IMR-90 (cell line): ENCODE results near the gene TLCD2. TPM values are rescaled to one million over a fixed set of nuclear protein-coding genes. Genes with fewer than 3 reads are reported as not detected.

Experiments
- ATAC-seq: fragments of 200-7000 bp; cut with Tn5 transposase; 2 replicates; pipeline ENCODE4 v1.9.1; 2020; ENCODE audit warnings: low read depth, mild to moderate bottlenecking, moderate library complexity
- BruUV-seq: library from RNA; stranded (reverse); fragments of 400-500 nt; replicated peaks from 2 replicates; lab custom pipeline; 2021; lab: Mats Ljungman, UMichigan
- CTCF ChIA-PET: fragments of 300-600 bp; formaldehyde crosslinking; extraction: SDS; loops from one replicate; lab custom pipeline; 2021; ENCODE audit warnings: antibody characterized with exemption; lab: Yijun Ruan, JAX
- POLR2A ChIA-PET: fragments of 300-600 bp; sonication (Branson Sonifier 250); formaldehyde crosslinking; loops from one replicate; lab custom pipeline; 2022; ENCODE audit warnings: antibody characterized with exemption; ENCODE audit not compliant: unreplicated experiment; lab: Charles Lee
- DNase-seq: peaks from one replicate; pipeline ENCODE4 v3.0.0; 2013
- H2AFZ ChIP-seq: replicated peaks from 2 replicates; pipeline ENCODE3; 2013; ENCODE audit warnings: low read length, mild to moderate bottlenecking; ENCODE audit not compliant: poor library complexity
- H2AK5ac ChIP-seq: 2 replicates; pipeline ENCODE4 v1.6.1; 2013; ENCODE audit warnings: low read depth, low read length, inconsistent platforms
- H2AK9ac ChIP-seq: replicated peaks from 2 replicates; pipeline ENCODE3; 2013; ENCODE audit warnings: mild to moderate bottlenecking, low read depth, low read length, moderate library complexity; ENCODE audit not compliant: poor library complexity
- H2BK120ac ChIP-seq: 2 replicates; pipeline ENCODE4 v1.6.1; 2013; ENCODE audit warnings: low read depth, low read length, inconsistent platforms
- H2BK15ac ChIP-seq: 3 replicates; pipeline ENCODE4 v1.6.1; 2013; ENCODE audit warnings: low read depth, low read length, inconsistent platforms
- H2BK20ac ChIP-seq: 2 replicates; pipeline ENCODE4 v1.6.1; 2013; ENCODE audit warnings: low read depth, mild to moderate bottlenecking, inconsistent platforms, low read length, moderate library complexity
- H2BK5ac ChIP-seq: 2 replicates; pipeline ENCODE4 v1.6.1; 2013; ENCODE audit warnings: mild to moderate bottlenecking, low read depth, low read length, inconsistent platforms; ENCODE audit not compliant: poor library complexity, severe bottlenecking
- H3K14ac ChIP-seq: replicated peaks from 2 replicates; pipeline ENCODE4 v1.6.1; 2013; ENCODE audit warnings: low read depth, low read length, inconsistent platforms
- H3K18ac ChIP-seq: 2 replicates; pipeline ENCODE4 v1.6.1; 2013; ENCODE audit warnings: low read depth, low read length, control low read depth
- H3K23ac ChIP-seq: 2 replicates; pipeline ENCODE4 v1.6.1; 2013; ENCODE audit warnings: low read depth, low read length, inconsistent platforms
- H3K27ac ChIP-seq: 2 replicates; pipeline ENCODE4 v1.5.1; 2013; ENCODE audit warnings: mild to moderate bottlenecking, control low read depth, low read length; ENCODE audit not compliant: insufficient read depth
- H3K27me3 ChIP-seq: 2 replicates; pipeline ENCODE4 v1.6.1; 2013; ENCODE audit warnings: low read length; ENCODE audit not compliant: control insufficient read depth, insufficient read depth
- H3K36me3 ChIP-seq: 2 replicates; pipeline ENCODE4 v1.6.1; 2013; ENCODE audit warnings: low read length, mixed read lengths; ENCODE audit not compliant: control insufficient read depth, insufficient read depth
- H3K4ac ChIP-seq: 2 replicates; pipeline ENCODE4 v1.6.1; 2013; ENCODE audit warnings: low read depth, low read length, inconsistent platforms
- H3K4me1 ChIP-seq: 2 replicates; pipeline ENCODE4 v1.6.1; 2013; ENCODE audit warnings: low read length, mixed read lengths; ENCODE audit not compliant: control insufficient read depth, insufficient read depth
- H3K4me2 ChIP-seq: 2 replicates; pipeline ENCODE4 v1.6.1; 2013; ENCODE audit warnings: low read depth, mild to moderate bottlenecking, control low read depth, low read length, moderate library complexity
- H3K4me3 ChIP-seq: 2 replicates; pipeline ENCODE4 v1.5.1; 2013; ENCODE audit warnings: low read depth, mild to moderate bottlenecking, control low read depth, low read length, moderate library complexity; ENCODE audit not compliant: insufficient read depth
- H3K56ac ChIP-seq: 2 replicates; pipeline ENCODE4 v1.6.1; 2013; ENCODE audit warnings: low read length, inconsistent platforms; ENCODE audit not compliant: insufficient read depth; ENCODE audit errors: extremely low read depth
- H3K79me1 ChIP-seq, 2 experiments: 2 replicates each; pipeline ENCODE4 v1.6.1; 2013; ENCODE audit warnings: low read length in 2 of 2, inconsistent platforms in 1 of 2, low read depth in 1 of 2
- H3K9ac ChIP-seq: 2 replicates; pipeline ENCODE4 v1.6.1; 2013; ENCODE audit warnings: low read depth, low read length, control low read depth
- H3K9me1 ChIP-seq: 2 replicates; pipeline ENCODE4 v1.6.1; 2013; ENCODE audit warnings: low read length, inconsistent platforms; ENCODE audit not compliant: insufficient read depth
- H3K9me3 ChIP-seq: 2 replicates; pipeline ENCODE4 v1.6.1; 2013; ENCODE audit warnings: low read length; ENCODE audit not compliant: control insufficient read depth, insufficient read depth
- H4K20me1 ChIP-seq: 2 replicates; pipeline ENCODE4 v1.6.1; 2013; ENCODE audit warnings: low read length, inconsistent platforms; ENCODE audit not compliant: insufficient read depth
- H4K5ac ChIP-seq: 2 replicates; pipeline ENCODE4 v1.6.1; 2013; ENCODE audit warnings: mild to moderate bottlenecking, low read depth, low read length, control low read depth
- H4K8ac ChIP-seq, 2 experiments: 2 replicates each; pipeline ENCODE4 v1.6.1; 2013; ENCODE audit warnings: low read depth in 2 of 2, low read length in 2 of 2, control low read depth in 1 of 2, inconsistent platforms in 1 of 2
- H4K91ac ChIP-seq: 2 replicates; pipeline ENCODE4 v1.6.1; 2013; ENCODE audit warnings: low read depth, low read length, inconsistent platforms; ENCODE audit not compliant: insufficient read depth
- CEBPB ChIP-seq: IDR thresholded peaks from 2 replicates; pipeline ENCODE4 v1.6.1; 2012; ENCODE audit warnings: low read depth, low read length, improper control_type of control experiment
- CTCF ChIP-seq: conservative IDR thresholded peaks from 2 replicates; pipeline ENCODE4 v1.5.1; 2012; ENCODE audit warnings: mild to moderate bottlenecking, low read depth, low read length, improper control_type of control experiment
- RCOR1 ChIP-seq: IDR thresholded peaks from 2 replicates; pipeline ENCODE4 v1.6.1; 2012; ENCODE audit warnings: mild to moderate bottlenecking, low read length, improper control_type of control experiment; ENCODE audit not compliant: insufficient replicate concordance
- USF2 ChIP-seq: fragments of 150-350 bp; IDR thresholded peaks from 2 replicates; pipeline ENCODE4 v1.6.1; 2017; ENCODE audit warnings: mild to moderate bottlenecking, antibody characterized with exemption, low read length, low read depth
- WGBS, 2 experiments: methylation state at CpG; one replicate each; pipeline versions ENCODE4 v1.1.5 to v1.1.7; 2013; ENCODE audit warnings: missing lambda C conversion rate in 2 of 2; ENCODE audit not compliant: insufficient read length in 1 of 2; ENCODE audit errors: extremely low coverage in 2 of 2; 5-methylcytosine and 5-hydroxymethylcytosine counted together
- dilution Hi-C: fragments of 300-500 bp; cut with HindIII; formaldehyde crosslinking; loops from one replicate; pipeline ENCODE4 v1.14.3; 2018; ENCODE audit warnings: low sequenced_read_pairs; ENCODE audit not compliant: unreplicated experiment
- in situ Hi-C: fragments of 300-500 bp; cut with MboI; formaldehyde crosslinking; loops from 3 replicates; pipeline ENCODE4 v1.14.3; 2019; ENCODE audit warnings: low sequenced_read_pairs, inconsistent platforms, mixed read lengths
- intact Hi-C: fragments of 100-400 bp; cut with micrococcal nuclease; formaldehyde crosslinking; loops from 2 replicates; pipeline ENCODE4 v1.10.0; 2022
- polyA plus RNA-seq, 3 experiments: library from polyadenylated mRNA; depleted of rRNA; stranded (reverse); fragments of >200 nt; gene quantifications; 2 replicates each; pipeline ENCODE4 v1.2.3, GENCODE V29; 2012; ENCODE audit warnings: low replicate concordance in 1 of 3
- total RNA-seq: library from RNA; depleted of rRNA; stranded (reverse); fragments of >200 nt; gene quantifications from 2 replicates; pipeline ENCODE4 v1.2.3, GENCODE V29; 2012

TLCD2 gene
- total and polyA plus RNA-seq, 2 of the 4 experiments (the other 2 are of a cell fraction), result 0.72 to 1.2 TPM

GRCh38 chr17:1709971-1710806 lies at the start of gene TLCD2 (continued):
- TF ChIP-seq CTCF (no peak), CEBPB (peak; percentile 39; the same call in 1 of the 2 replicates), RCOR1 (no peak)

GRCh38 chr17:1759529-1759928 lies 49.4 kb upstream of the TLCD2 start:
- Histone ChIP-seq H2AFZ (no peak overlapping the region), H2BK15ac (no peak overlapping the region), H3K9me1 (peaks cover 9% of the 10 kb centered on the region), H3K23ac (no peak overlapping the region), H3K4me3 (no peak overlapping the region), H3K27ac (no peak overlapping the region), H2AK5ac (no peak overlapping the region), H3K9ac (no peak overlapping the region), H3K18ac (no peak overlapping the region), H2AK9ac (no peak overlapping the region), H3K14ac (no peak overlapping the region), H4K20me1 (no peaks in the 10 kb centered on the region), H3K9me3 (no peaks in the 10 kb centered on the region), H3K36me3 (no peaks in the 10 kb centered on the region), H3K4me2 (no peak overlapping the region), H2BK120ac (no peak overlapping the region), H2BK20ac (no peak overlapping the region), H3K79me1 (no peaks in the 10 kb centered on the region), H3K4ac (no peak overlapping the region), H4K91ac (no peak overlapping the region), H4K8ac (no peak overlapping the region), H3K56ac (no peak overlapping the region), H3K4me1 (peaks cover 21% of the 10 kb centered on the region), H3K27me3 (no peaks in the 10 kb centered on the region; the same call in 1 of the 2 replicates), H2BK5ac (no peak overlapping the region), H4K5ac (no peak overlapping the region)
- CTCF ChIA-PET, result no interaction called here
- intact Hi-C loops, result no loop called here
- no peak for TF ChIP-seq USF2
- in situ Hi-C loops, result no loop called here
- POLR2A ChIA-PET, result no interaction called here
- ATAC-seq (no peak), DNase-seq (no peak)
- BruUV-seq, result no TSS peak
- no CpG with 5 or more reads among the region's 5 CpGs for WGBS, 2 experiments
- dilution Hi-C loops, result no loop called here
